Heart left ventricle (tissue), 16 donors: ENCODE measurements around the gene PLAC9. TPM values are rescaled to one million over a fixed set of nuclear protein-coding genes. Genes with fewer than 3 reads are reported as not detected.

Source experiments
- ATAC-seq, 4 donors: fragments of 200-7000 bp; cut with Tn5 transposase; one replicate each; pipeline ENCODE4 v1.9.1; 2020 to 2022; ENCODE audit warnings: moderate library complexity in 4 of 4, mild to moderate bottlenecking in 3 of 4, moderate number of reproducible peaks in 1 of 4
- DNase-seq, 5 donors: peaks; one replicate each; pipeline ENCODE4 v3.0.0-alpha.2; 2020
- H3K27ac ChIP-seq, 12 donors: fragments of 200-600 bp; sonication (generic) in 4 of 12; one replicate each; pipeline versions ENCODE4 v1.5.0 to v1.8.0; 2016 to 2022; ENCODE audit warnings: mild to moderate bottlenecking in 2 of 12
- H3K27me3 ChIP-seq, 9 donors: fragments of 200-600 bp; sonication (generic) in 2 of 9; one replicate each; pipeline versions ENCODE4 v1.5.1 to v1.8.0; 2016 to 2022; ENCODE audit warnings: mild to moderate bottlenecking in 3 of 9
- H3K36me3 ChIP-seq, 9 donors: fragments of 200-600 bp; sonication (generic) in 2 of 9; one replicate each; pipeline versions ENCODE4 v1.5.0 to v1.8.0; 2018 to 2022; ENCODE audit warnings: mild to moderate bottlenecking in 2 of 9
- H3K4me1 ChIP-seq, 12 donors: fragments of 200-600 bp; sonication (generic) in 4 of 12; one replicate each; pipeline versions ENCODE4 v1.5.0 to v1.8.0; 2016 to 2022; ENCODE audit warnings: mild to moderate bottlenecking in 3 of 12
- H3K4me3 ChIP-seq, 12 donors: fragments of 200-600 bp; sonication (generic) in 4 of 12; one replicate each; pipeline versions ENCODE4 v1.5.0 to v1.8.0; 2017 to 2022; ENCODE audit warnings: mild to moderate bottlenecking in 9 of 12, moderate library complexity in 4 of 12
- H3K9me3 ChIP-seq, 12 donors: fragments of 200-600 bp; sonication (generic) in 4 of 12; one replicate each; pipeline versions ENCODE4 v1.5.0 to v1.8.0; 2016 to 2022; ENCODE audit warnings: mild to moderate bottlenecking in 1 of 12
- POLR2A ChIP-seq, 2 donors: fragments of 450-650 bp; IDR thresholded peaks; one replicate each; pipeline ENCODE4 v1.6.1; 2017; ENCODE audit warnings: antibody characterized with exemption in 2 of 2, mild to moderate bottlenecking in 2 of 2, moderate library complexity in 2 of 2
- WGBS, 4 donors: extraction: QIAGEN DNeasy Blood & Tissue Kit in 2 of 4; methylation state at CpG; one replicate each; pipeline versions ENCODE4 v1.1.5 to v1.1.7; 2013 to 2018; 5-methylcytosine and 5-hydroxymethylcytosine counted together
- intact Hi-C, 10 donors: fragments of 100-400 bp; cut with DNase I; formaldehyde crosslinking; loops; one replicate each; pipeline versions ENCODE4 v1.11.1 to v1.14.2; 2022
- polyA plus RNA-seq, 2 donors: library from polyadenylated mRNA; stranded (reverse); fragments of 200-250 nt; gene quantifications; one replicate each; pipeline ENCODE4 v1.2.3, GENCODE V29; 2013
- total RNA-seq, 9 donors: library from RNA; depleted of rRNA in 2 of 9; stranded (reverse); fragments of >200 nt in 2 of 9; fragmentation: NEBNext Ultra II Directional in 3 of 9; extraction: Animal tissue kit (Norgen Biotek cat#: 25700) in 3 of 9; gene quantifications; one replicate each; pipeline versions ENCODE4 v1.1.0 to v1.2.4, GENCODE V29; 2016 to 2023
- TF ChIP-seq, protein P1 (sequence below), 12 donors: fragments of 200-600 bp; sonication (generic) in 4 of 12; IDR thresholded peaks; one replicate each; pipeline versions ENCODE4 v1.5.0 to v1.8.0; 2018 to 2022; ENCODE audit warnings: antibody characterized with exemption in 12 of 12, mild to moderate bottlenecking in 5 of 12
- donor health status: ischemic (EF 13 %, LVEDD 7.1; RV severe dilation, severe dysfunction).
- donor health status: healthy with polysubstance abuse.
- donor health status: DM: no; HTN: yes; CAD: no.
- donor health status: DM: no; HTN: no; CAD: no.
- donor health status: ischemic (EF 25% LVEDD 6.9; RV normal size, moderate dysfunction).
- donor health status: ischemic (EF 25% LVEDD 5.7; RV mildly dilated, moderate dysfunction).
- donor health status: healthy.
- donor health status: DM: yes; HTN: yes; CAD: no.
- donor health status: ischemic (EF 35%, LVEDD 5.7; RV mildly dilated, moderate dysfunction).
- donor health status: nonischemic (EF 11% LVEDD 7.7; RV severe dilation, severe dysfunction).
- donor health status: DM: yes; HTN: yes; CAD: no.
- donor health status: PGD.
- donor health status: ischemic (EF 29% LVEDD 5.4; RV normal size, mild dysfunction).
- donor health status: nonischemic (EF 23%, LVEDD 6.1; RV moderate dilation, normal function).

The PLAC9 gene
- total and polyA plus RNA-seq, 11 donors = 16.5 to 51.6 (median 26.5) TPM

DNA sequence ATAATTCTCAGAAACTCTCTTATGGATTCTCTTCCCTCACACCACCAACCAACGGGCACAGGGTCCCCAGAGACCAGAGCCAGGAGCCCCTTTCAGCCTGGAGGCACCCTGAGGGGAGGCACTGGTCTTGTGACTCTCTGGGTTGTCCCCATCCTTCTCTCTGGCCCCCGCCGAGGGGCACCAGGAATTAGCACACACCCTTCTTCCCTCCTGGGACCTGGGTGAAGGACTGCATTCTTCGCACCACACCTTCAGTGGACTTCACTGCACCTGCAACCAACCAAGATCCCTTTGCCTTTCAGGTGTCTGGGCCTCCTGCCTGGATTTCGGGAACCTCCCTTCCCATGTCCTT lies 22.1 kb downstream of the PLAC9 start:
- intact Hi-C loops = loop anchor here in 1 of 10 donors (5.0 kb wide), 1 partner anchor 53 kb away; the partner anchor contains the start of gene ANXA11
- H3K9me3 ChIP-seq = peaks cover 0 to 3% (median 0%) of the 10 kb centered on the region in 12 donors
- H3K27me3 ChIP-seq = no peaks in the 10 kb centered on the region
- TF ChIP-seq POLR2A (IDR thresholded peaks at IDR 0.05) = no peak
- TF ChIP-seq, protein P1, sequence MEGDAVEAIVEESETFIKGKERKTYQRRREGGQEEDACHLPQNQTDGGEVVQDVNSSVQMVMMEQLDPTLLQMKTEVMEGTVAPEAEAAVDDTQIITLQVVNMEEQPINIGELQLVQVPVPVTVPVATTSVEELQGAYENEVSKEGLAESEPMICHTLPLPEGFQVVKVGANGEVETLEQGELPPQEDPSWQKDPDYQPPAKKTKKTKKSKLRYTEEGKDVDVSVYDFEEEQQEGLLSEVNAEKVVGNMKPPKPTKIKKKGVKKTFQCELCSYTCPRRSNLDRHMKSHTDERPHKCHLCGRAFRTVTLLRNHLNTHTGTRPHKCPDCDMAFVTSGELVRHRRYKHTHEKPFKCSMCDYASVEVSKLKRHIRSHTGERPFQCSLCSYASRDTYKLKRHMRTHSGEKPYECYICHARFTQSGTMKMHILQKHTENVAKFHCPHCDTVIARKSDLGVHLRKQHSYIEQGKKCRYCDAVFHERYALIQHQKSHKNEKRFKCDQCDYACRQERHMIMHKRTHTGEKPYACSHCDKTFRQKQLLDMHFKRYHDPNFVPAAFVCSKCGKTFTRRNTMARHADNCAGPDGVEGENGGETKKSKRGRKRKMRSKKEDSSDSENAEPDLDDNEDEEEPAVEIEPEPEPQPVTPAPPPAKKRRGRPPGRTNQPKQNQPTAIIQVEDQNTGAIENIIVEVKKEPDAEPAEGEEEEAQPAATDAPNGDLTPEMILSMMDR (IDR thresholded peaks at IDR 0.05) = no peak
- DNase-seq = no peak
- peaks cover 3 to 99% (median 76%) of the 10 kb centered on the region in 9 donors for H3K36me3 ChIP-seq
- ATAC-seq = no peak
- H3K4me1 ChIP-seq = peaks cover 10 to 36% (median 21%) of the 10 kb centered on the region in 12 donors
- peak overlapping the region in 3 of 12 donors; percentile 20 to 74 (median 55) for H3K27ac ChIP-seq
- H3K4me3 ChIP-seq = no peak overlapping the region
- WGBS, 4 donors = 89 to 92% (median 91%) methylated on average over 5 of the region's 5 CpGs

DNA sequence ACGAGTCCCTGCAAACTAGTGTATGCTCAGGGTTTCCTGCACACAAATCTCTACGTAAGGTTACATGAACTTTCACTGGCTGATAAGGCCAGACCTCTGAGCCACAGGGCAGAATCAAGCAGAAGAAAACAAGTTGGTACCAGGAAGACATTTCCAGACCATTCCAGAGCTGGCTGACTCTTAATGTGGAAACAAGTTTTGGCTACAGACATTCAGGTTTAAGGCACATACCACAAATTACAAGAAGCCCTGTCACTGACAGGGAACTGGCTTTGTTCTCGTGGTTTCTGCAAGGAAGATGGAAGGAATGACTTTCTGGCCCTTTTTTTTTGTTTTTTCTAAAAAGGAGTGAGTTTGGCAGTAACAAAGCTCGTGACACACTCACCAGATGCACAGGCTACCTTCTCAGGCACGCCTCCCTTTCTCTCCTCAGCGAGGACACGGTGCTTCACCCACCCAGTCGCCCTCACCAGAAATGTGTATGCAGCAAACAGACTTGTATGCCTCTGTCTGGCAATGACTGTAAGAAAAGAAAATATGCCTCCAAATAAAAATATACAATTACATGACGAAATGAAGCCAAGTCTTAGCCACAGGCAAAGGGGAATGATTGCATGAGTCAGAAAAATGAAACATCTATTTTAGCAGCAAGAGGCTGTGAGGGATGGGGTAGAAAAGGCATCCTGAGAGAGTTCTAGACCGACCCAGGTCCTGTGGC lies 22.6 kb downstream of the PLAC9 start:
- Histone ChIP-seq H3K27ac (peak overlapping the region in 4 of 12 donors; percentile 20 to 74 (median 43)), H3K4me1 (peaks cover 10 to 39% (median 26%) of the 10 kb centered on the region in 12 donors), H3K27me3 (no peaks in the 10 kb centered on the region), H3K36me3 (peaks cover 3 to 99% (median 82%) of the 10 kb centered on the region in 9 donors), H3K4me3 (no peak overlapping the region), H3K9me3 (no peaks in the 10 kb centered on the region)
- DNase-seq (no peak), ATAC-seq (no peak)
- no peak for TF ChIP-seq POLR2A (IDR thresholded peaks at IDR 0.05)
- TF ChIP-seq, protein P1 (IDR thresholded peaks at IDR 0.05) = no peak
- 85 to 92% (median 90%) methylated on average over 10 of the region's 10 CpGs for WGBS, 4 donors
- intact Hi-C loops = loop anchor here in 5 of 10 donors (5.0 kb wide), 2 partner anchors 47 to 52 kb away; partner anchors contain the start of gene ANXA11 (in 3 of the 5)

DNA sequence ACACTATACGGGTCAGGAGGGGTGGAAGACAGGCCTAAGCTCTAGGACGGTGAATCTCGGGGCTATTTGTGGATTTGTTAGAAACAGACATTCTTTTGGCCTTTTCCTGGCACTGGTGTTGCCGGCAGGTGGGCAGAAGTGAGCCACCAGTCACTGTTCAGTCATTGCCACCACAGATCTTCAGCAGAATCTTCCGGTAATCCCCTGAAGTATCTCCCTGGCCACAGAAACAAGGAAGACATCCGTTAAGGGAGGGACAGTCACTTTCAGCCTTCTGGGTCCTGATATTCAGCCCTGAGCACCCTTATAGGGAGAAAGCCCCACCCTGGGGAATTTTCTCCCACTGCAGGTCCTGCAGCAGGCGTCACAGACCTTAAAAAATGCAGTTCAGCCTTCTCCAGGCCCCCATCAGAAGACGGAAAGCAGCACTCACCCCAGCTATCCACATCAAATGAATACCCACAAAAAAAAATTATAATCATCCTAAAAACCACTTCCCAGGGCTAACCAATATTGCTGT lies 23.2 kb downstream of the PLAC9 start:
- Histone ChIP-seq H3K36me3 (peaks cover 3 to 99% (median 87%) of the 10 kb centered on the region in 9 donors), H3K9me3 (no peaks in the 10 kb centered on the region), H3K27me3 (no peaks in the 10 kb centered on the region), H3K4me3 (no peak overlapping the region), H3K27ac (peak overlapping the region in 4 of 12 donors; percentile 4 to 74 (median 43)), H3K4me1 (peaks cover 10 to 43% (median 29%) of the 10 kb centered on the region in 12 donors)
- 91 to 94% (median 92%) methylated on average over 7 to 8 of the region's 8 CpGs for WGBS, 4 donors
- intact Hi-C loops = loop anchor here in 4 of 10 donors (5.0 kb wide), 2 partner anchors 47 to 52 kb away; partner anchors contain the start of gene ANXA11 (in 2 of the 4)
- DNase-seq = no peak
- ATAC-seq = no peak
- TF ChIP-seq, protein P1 (IDR thresholded peaks at IDR 0.05) = no peak
- TF ChIP-seq POLR2A (IDR thresholded peaks at IDR 0.05) = no peak

DNA sequence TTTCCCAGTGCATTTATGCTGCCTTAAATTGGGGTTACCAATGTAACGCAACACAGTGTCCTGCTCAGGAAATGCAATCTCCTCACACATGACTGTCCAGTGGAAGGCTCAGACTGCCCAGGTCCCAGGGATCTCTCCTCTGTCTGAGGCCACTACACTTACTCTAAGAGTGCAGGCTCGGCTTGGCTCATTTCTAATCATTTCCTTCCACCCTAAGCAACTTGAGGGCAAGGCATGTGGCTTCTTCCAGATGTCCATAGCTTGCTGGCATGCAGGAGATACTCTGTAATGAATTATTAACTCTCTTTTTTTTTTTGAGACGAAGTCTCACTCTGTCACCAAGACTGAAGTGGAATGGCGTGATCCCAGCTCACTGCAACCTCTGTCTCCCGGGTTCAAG lies 23.7 kb downstream of the PLAC9 start:
- H3K9me3 ChIP-seq = no peaks in the 10 kb centered on the region
- intact Hi-C loops = loop anchor here in 4 of 10 donors (5.0 kb wide), 2 partner anchors 46 to 51 kb away; partner anchors contain the start of gene ANXA11 (in 2 of the 4)
- peaks cover 10 to 47% (median 31%) of the 10 kb centered on the region in 12 donors for H3K4me1 ChIP-seq
- DNase-seq (no peak), ATAC-seq (no peak)
- peak overlapping the region in 4 of 12 donors; percentile 4 to 74 (median 36) for H3K27ac ChIP-seq
- 93 to 96% (median 96%) methylated on average over 5 of the region's 5 CpGs for WGBS, 4 donors
- no peak overlapping the region for H3K4me3 ChIP-seq
- TF ChIP-seq POLR2A (IDR thresholded peaks at IDR 0.05) = no peak
- TF ChIP-seq, protein P1 (IDR thresholded peaks at IDR 0.05) = no peak
- H3K27me3 ChIP-seq = no peaks in the 10 kb centered on the region
- H3K36me3 ChIP-seq = peaks cover 3 to 99% (median 89%) of the 10 kb centered on the region in 9 donors
